Measurements from ENCODE around the gene HOXB4.

HOXB4 gene

GRCh38 chr17:48559840-48560817 is 18.0 kb downstream of the HOXB4 start:
- TF ChIP-seq CTCF (IDR thresholded peaks at IDR 0.05; ENCODE audit: low read depth, low read length, missing control alignments) = no peak
- in situ Hi-C loops (cut with HindIII; ENCODE audit: low sequenced_read_pairs) = no loop called here
- no peak for DNase-seq (ENCODE audit: low read depth)
- peak overlapping the region; percentile 82 for H3K4me3 ChIP-seq (ENCODE audit: low read depth, low read length)

GRCh38 chr17:48559122-48559839 is 18.9 kb downstream of the HOXB4 start:
- H3K4me3 ChIP-seq (ENCODE audit: low read depth, low read length) = peak overlapping the region; percentile 82
- TF ChIP-seq CTCF (IDR thresholded peaks at IDR 0.05; ENCODE audit: low read depth, low read length, missing control alignments) = peak; percentile 9
- DNase-seq (ENCODE audit: low read depth) = no peak
- in situ Hi-C loops (cut with HindIII; ENCODE audit: low sequenced_read_pairs) = no loop called here

- peak overlapping the region; percentile 82 for H3K4me3 ChIP-seq (ENCODE audit: low read depth, low read length)
- no peak for TF ChIP-seq CTCF (IDR thresholded peaks at IDR 0.05; ENCODE audit: low read depth, low read length, missing control alignments)
- in situ Hi-C loops (cut with HindIII; ENCODE audit: low sequenced_read_pairs) = no loop called here
- DNase-seq (ENCODE audit: low read depth) = no peak
Observed at GRCh38 chr17:48558831-48559121, 19.4 kb downstream of the HOXB4 start.

DNA sequence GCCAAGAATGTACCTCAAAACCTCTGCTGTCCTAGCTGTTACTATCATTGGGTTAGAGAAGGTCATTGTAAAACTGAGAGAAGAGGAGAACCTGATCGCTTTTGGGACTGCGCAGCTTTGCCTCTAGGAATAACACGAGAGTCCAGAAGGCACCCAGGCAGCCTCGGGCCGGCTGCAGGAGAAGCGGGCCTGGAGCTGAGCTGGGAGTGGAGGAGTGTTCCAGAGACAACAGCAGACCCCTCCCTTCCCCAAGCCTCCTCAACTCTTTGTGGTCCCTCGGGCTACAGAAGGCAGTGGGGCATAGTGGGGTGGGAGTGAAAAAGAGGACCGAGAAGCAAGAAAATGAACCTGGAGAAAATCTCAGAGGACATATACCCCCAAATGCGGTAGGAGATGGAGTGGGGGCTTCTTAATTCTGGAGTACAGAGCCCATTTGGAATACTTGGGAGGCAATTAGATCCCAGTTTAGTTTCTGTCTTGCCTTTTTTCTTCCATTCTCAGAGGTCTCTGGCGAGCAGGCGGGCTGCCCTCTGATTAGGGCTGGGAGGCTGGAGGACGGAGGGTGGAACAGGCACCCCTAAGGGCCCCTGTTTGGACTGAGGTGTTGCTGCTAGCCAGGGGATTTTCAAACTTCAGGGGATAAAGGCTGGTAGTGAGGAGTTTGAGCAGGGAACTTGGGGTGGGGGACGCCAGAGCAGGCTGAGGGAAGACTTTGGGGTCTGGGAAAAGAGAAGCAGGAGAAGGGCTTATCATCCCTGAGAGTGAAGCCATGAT is 19.9 kb downstream of the HOXB4 start:
- in situ Hi-C loops (cut with HindIII; ENCODE audit: low sequenced_read_pairs) = no loop called here
- DNase-seq (ENCODE audit: low read depth) = no peak

GRCh38 chr17:48556576-48557401 is 21.4 kb downstream of the HOXB4 start:
- H3K4me3 ChIP-seq (ENCODE audit: low read depth, low read length) = peak overlapping the region; percentile 82
- in situ Hi-C loops (cut with HindIII; ENCODE audit: low sequenced_read_pairs) = no loop called here
- no peak for TF ChIP-seq CTCF (IDR thresholded peaks at IDR 0.05; ENCODE audit: low read depth, low read length, missing control alignments)
- no peak for DNase-seq (ENCODE audit: low read depth)

More for the DNA sequence above, 19.9 kb downstream of the HOXB4 start:
- peak overlapping the region; percentile 82 for H3K4me3 ChIP-seq (ENCODE audit: low read depth, low read length)
- no peak for TF ChIP-seq CTCF (IDR thresholded peaks at IDR 0.05; ENCODE audit: low read depth, low read length, missing control alignments)
